Measurements from ENCODE around the gene FAM163B.

GRCh38 chr9:133641861-133642595, 32.8 kb upstream of the FAM163B start:
- TF ChIP-seq GATA3 (IDR thresholded peaks at IDR 0.05; ENCODE audit: low read depth, low read length) (no peak), GATA2 (IDR thresholded peaks at IDR 0.05; ENCODE audit: low read depth, low read length) (no peak)
